CD4-positive, alpha-beta T cell (primary cell): Measurements from ENCODE around the gene CXCL14. TPM values are rescaled to one million over a fixed set of nuclear protein-coding genes. Genes with fewer than 3 reads are reported as not detected.

Experiments used
- ATAC-seq: fragments of 200-7000 bp; cut with Tn5 transposase; one replicate; pipeline ENCODE4 v1.10.0; 2022; ENCODE audit warnings: mild to moderate bottlenecking; ENCODE audit not compliant: poor library complexity
- CTCF ChIA-PET: fragments of 350-600 bp; sonication (Branson Sonifier 250); formaldehyde crosslinking; loops from one replicate; lab custom pipeline; 2021; ENCODE audit warnings: antibody characterized with exemption, inconsistent platforms; lab: Charles Lee
- POLR2A ChIA-PET: fragments of 350-600 bp; sonication (Branson Sonifier 250); formaldehyde crosslinking; loops from one replicate; lab custom pipeline; 2021; ENCODE audit warnings: antibody characterized with exemption, inconsistent platforms; lab: Charles Lee
- DNase-seq, 14 experiments: peaks; one replicate each; pipeline ENCODE4 v3.0.0-alpha.2; 2013 to 2020; ENCODE audit warnings: mixed read lengths in 2 of 14
- H3K27ac ChIP-seq, 2 donors: one replicate each; pipeline versions ENCODE4 v1.5.1 to v1.7.0; 2013; ENCODE audit warnings: low read length in 2 of 2, low read depth in 1 of 2, mild to moderate bottlenecking in 1 of 2
- H3K27me3 ChIP-seq, 2 experiments: 1 replicate in 1 of 2; 2 replicates in 1 of 2; pipeline versions ENCODE4 v1.6.1 to v1.7.0; 2013; ENCODE audit warnings: low read length in 2 of 2, control low read depth in 1 of 2, mild to moderate bottlenecking in 1 of 2, moderate library complexity in 1 of 2; ENCODE audit not compliant: insufficient read depth in 2 of 2, control insufficient read depth in 1 of 2
- H3K36me3 ChIP-seq: one replicate; pipeline ENCODE4 v1.6.1; 2013; ENCODE audit warnings: low read length, control low read depth; ENCODE audit not compliant: insufficient read depth
- H3K4me1 ChIP-seq: one replicate; pipeline ENCODE4 v1.6.1; 2013; ENCODE audit warnings: low read length, control low read depth; ENCODE audit not compliant: insufficient read depth
- H3K4me3 ChIP-seq: one replicate; pipeline ENCODE4 v1.5.1; 2013; ENCODE audit warnings: mild to moderate bottlenecking, low read length, moderate library complexity
- H3K9me3 ChIP-seq, 2 experiments: 1 replicate in 1 of 2; 2 replicates in 1 of 2; pipeline versions ENCODE4 v1.6.1 to v1.7.0; 2013; ENCODE audit warnings: low read length in 2 of 2, mild to moderate bottlenecking in 2 of 2, control low read depth in 1 of 2, moderate library complexity in 1 of 2; ENCODE audit not compliant: control insufficient read depth in 1 of 2, insufficient read depth in 1 of 2
- H3K27ac Mint-ChIP-seq: one replicate; pipeline ENCODE4 v1.8.0; 2020; ENCODE audit warnings: mixed read lengths
- H3K27me3 Mint-ChIP-seq: one replicate; pipeline ENCODE4 v1.8.0; 2021; ENCODE audit warnings: mixed read lengths
- H3K36me3 Mint-ChIP-seq: one replicate; pipeline ENCODE4 v1.8.0; 2021; ENCODE audit warnings: low read depth, mixed read lengths
- H3K4me1 Mint-ChIP-seq: one replicate; pipeline ENCODE4 v1.8.0; 2021; ENCODE audit warnings: low read depth, mixed read lengths
- H3K4me3 Mint-ChIP-seq: one replicate; pipeline ENCODE4 v1.8.0; 2020; ENCODE audit warnings: mild to moderate bottlenecking, mixed read lengths
- H3K9me3 Mint-ChIP-seq: one replicate; pipeline ENCODE4 v1.8.0; 2020; ENCODE audit warnings: mixed read lengths
- intact Hi-C, 2 experiments: fragments of 100-400 bp; cut with DNase I in 1 of 2; cut with micrococcal nuclease in 1 of 2; formaldehyde crosslinking; loops; one replicate each; pipeline versions ENCODE4 v1.15.1 to v1.9.0; 2023 to 2025; cut with DNase I, micrococcal nuclease
- total RNA-seq, 174 experiments: library from RNA in 2 of 174; stranded (reverse) in 2 of 174; gene quantifications; one replicate each; pipeline ENCODE4 v1.2.3 and lab custom pipeline; 2021 to 2026
- TF ChIP-seq, protein P1 (sequence below): fragments of 200-600 bp; IDR thresholded peaks from one replicate; pipeline ENCODE4 v1.8.0; 2022; ENCODE audit warnings: antibody characterized with exemption, mild to moderate bottlenecking

The CXCL14 gene
- total RNA-seq, 2 experiments from 2014 or later = not detected

DNA sequence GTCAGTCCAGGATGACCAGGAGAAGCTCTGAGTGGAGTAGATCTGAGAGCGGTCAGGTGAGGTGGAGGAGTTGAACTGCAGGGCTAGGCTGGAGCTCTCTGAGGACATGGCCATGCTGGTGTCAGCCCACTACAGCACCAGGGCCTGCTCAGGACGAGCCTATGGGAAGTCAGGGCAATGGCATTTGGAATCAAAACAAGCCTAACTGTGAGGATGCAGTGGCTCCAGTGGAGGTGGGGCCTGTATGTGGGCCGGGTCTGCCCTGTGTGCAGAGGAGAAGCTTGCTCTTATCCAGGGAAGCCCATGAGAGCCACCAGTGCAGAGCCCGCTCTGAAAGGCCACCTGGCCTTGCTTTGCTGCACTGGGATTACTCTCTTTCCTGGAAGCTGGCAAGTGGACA is 11.1 kb downstream of the CXCL14 start:
- Mint-ChIP-seq H3K27ac (no peak overlapping the region), H3K4me3 (no peak overlapping the region), H3K9me3 (no peaks in the 10 kb centered on the region), H3K4me1 (no peaks in the 10 kb centered on the region), H3K27me3 (peaks cover 28% of the 10 kb centered on the region), H3K36me3 (no peaks in the 10 kb centered on the region)
- no peak overlapping the region for H3K4me3 ChIP-seq
- intact Hi-C loops = loop anchor here in 1 of 2 experiments (2.0 kb wide), 1 partner anchor 105 kb away; no protein-coding TSS in a partner anchor
- peaks cover 2 to 3% of the 10 kb centered on the region in 2 experiments for H3K27me3 ChIP-seq
- no peaks in the 10 kb centered on the region for H3K9me3 ChIP-seq
- TF ChIP-seq, protein P1, sequence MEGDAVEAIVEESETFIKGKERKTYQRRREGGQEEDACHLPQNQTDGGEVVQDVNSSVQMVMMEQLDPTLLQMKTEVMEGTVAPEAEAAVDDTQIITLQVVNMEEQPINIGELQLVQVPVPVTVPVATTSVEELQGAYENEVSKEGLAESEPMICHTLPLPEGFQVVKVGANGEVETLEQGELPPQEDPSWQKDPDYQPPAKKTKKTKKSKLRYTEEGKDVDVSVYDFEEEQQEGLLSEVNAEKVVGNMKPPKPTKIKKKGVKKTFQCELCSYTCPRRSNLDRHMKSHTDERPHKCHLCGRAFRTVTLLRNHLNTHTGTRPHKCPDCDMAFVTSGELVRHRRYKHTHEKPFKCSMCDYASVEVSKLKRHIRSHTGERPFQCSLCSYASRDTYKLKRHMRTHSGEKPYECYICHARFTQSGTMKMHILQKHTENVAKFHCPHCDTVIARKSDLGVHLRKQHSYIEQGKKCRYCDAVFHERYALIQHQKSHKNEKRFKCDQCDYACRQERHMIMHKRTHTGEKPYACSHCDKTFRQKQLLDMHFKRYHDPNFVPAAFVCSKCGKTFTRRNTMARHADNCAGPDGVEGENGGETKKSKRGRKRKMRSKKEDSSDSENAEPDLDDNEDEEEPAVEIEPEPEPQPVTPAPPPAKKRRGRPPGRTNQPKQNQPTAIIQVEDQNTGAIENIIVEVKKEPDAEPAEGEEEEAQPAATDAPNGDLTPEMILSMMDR = no peak
- H3K4me1 ChIP-seq = peaks cover 7% of the 10 kb centered on the region
- H3K27ac ChIP-seq = no peak overlapping the region
- H3K36me3 ChIP-seq = no peaks in the 10 kb centered on the region
- ATAC-seq = no peak
- POLR2A ChIA-PET = no interaction called here
- DNase-seq = no peak
- CTCF ChIA-PET = interaction anchor here (0.7 kb wide), 1 partner anchor 46 kb away, joined by 4 read pairs; no protein-coding TSS in a partner anchor

DNA sequence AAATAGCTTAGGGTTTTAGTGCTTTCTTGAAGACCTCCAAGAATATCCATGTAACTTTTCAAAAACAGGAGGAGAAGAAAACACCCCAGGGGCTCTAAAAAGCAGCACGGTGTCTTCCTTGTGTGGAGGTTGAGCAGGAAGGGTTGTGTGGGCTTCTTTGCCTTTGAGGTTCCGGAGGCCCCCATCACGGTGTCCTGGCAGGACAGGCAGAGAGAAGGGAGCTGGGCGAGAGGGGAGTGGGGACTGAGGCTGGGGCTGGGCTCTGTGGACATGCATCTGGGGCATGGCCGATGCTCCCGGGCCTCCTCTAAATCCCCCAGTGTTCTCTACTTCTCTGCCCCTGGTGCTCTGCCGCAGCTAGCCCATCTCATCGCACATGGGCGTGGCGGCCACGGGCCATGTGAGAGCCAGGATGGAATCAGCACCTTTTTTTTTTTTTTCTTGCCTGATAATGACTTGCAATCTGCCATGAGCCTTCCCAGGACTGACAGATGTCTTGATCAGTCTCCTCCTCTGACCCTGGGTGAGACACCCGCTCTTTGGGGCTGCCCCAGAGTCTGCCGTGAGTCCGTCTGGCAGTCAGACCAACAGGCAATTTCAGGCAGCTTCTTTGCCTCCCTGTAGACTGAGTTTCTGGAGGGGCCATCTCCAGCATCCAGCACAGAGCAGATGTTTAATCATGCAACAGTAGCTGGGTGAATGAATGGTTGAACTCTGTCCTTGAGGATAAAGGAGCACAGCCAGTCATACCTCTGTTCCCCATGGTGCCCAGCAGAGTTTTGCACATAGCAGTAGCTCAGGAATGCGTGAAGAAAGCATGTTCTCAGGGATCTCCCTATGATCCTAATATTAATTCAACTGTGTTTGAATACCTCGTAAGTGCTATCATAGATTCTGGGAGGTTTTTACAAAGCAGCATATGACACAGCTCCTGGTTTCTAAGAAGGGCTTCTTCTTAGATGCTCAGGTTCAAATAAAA is 12.1 kb downstream of the CXCL14 start:
- Histone ChIP-seq H3K27ac (no peak overlapping the region), H3K4me3 (no peak overlapping the region), H3K4me1 (peaks cover 7% of the 10 kb centered on the region), H3K27me3 (no peaks in the 10 kb centered on the region), H3K9me3 (no peaks in the 10 kb centered on the region), H3K36me3 (no peaks in the 10 kb centered on the region)
- ChIA-PET CTCF (interaction anchor here (0.7 to 1.8 kb wide), 5 partner anchors 12 to 118 kb away, joined by 3 to 11 read pairs (median 9); no protein-coding TSS in a partner anchor), POLR2A (interaction anchor here (0.8 kb wide), 1 partner anchor 100 kb away, joined by 3 read pairs; no protein-coding TSS in a partner anchor)
- ATAC-seq (no peak), DNase-seq (no peak)
- Mint-ChIP-seq H3K36me3 (no peaks in the 10 kb centered on the region), H3K4me1 (no peaks in the 10 kb centered on the region), H3K27ac (no peak overlapping the region), H3K4me3 (no peak overlapping the region), H3K27me3 (peaks cover 19% of the 10 kb centered on the region), H3K9me3 (no peaks in the 10 kb centered on the region)
- TF ChIP-seq, protein P1 = peak; percentile 20
- intact Hi-C loops = loop anchor here in 1 of 2 experiments (2.0 kb wide), 1 partner anchor 104 kb away; no protein-coding TSS in a partner anchor

DNA sequence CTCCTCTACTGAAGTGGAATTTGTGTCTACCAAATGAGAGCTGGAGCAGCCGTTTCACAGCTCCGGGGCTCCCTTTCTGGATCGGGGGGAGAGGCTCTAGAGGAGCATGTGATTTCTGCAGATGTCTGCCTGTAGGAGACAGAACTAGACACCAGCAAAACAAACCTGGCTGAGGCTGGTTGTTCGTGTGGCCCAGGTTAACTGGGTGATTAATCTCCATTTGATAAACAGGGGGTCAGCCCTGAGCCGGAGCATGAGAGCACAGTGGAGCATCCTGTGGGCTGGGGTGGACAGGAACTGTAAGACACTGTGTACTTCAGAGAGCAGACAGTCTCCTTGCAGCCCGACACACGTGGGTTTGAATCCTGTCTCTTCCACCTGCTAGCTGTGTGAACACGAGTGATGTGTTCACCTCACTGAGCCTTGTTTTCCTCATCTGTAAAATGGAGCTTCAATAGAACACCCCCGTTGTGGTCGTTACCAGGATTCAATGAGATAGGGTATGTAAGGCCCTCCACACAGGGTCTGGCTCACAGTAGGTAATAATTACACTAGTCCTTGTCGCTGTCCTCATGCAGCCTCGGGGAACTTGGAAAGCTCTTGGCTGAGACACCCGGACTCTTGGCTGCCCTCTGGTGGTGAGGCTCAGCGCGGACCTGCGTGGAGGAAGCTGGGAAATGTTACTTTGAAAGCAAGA is 12.9 kb downstream of the CXCL14 start:
- TF ChIP-seq, protein P1 = peak; percentile 79
- ChIA-PET CTCF (interaction anchor here (0.7 to 1.8 kb wide), 5 partner anchors 11 to 119 kb away, joined by 3 to 11 read pairs (median 9); no protein-coding TSS in a partner anchor), POLR2A (interaction anchor here (0.8 kb wide), 1 partner anchor 99 kb away, joined by 3 read pairs; no protein-coding TSS in a partner anchor)
- Mint-ChIP-seq H3K36me3 (no peaks in the 10 kb centered on the region), H3K27me3 (peaks cover 19% of the 10 kb centered on the region), H3K9me3 (no peaks in the 10 kb centered on the region), H3K27ac (no peak overlapping the region), H3K4me3 (no peak overlapping the region), H3K4me1 (peaks cover 2% of the 10 kb centered on the region)
- Histone ChIP-seq H3K9me3 (no peaks in the 10 kb centered on the region), H3K4me1 (peaks cover 8% of the 10 kb centered on the region), H3K27me3 (no peaks in the 10 kb centered on the region), H3K4me3 (no peak overlapping the region), H3K27ac (no peak overlapping the region), H3K36me3 (no peaks in the 10 kb centered on the region)
- ATAC-seq (peak; percentile 48), DNase-seq (peak; percentile 44 to 75 (median 56))
- intact Hi-C loops = loop anchor here in 1 of 2 experiments (2.0 kb wide), 1 partner anchor 103 kb away; no protein-coding TSS in a partner anchor
